DMS79 (cell line): ENCODE data around the gene SLC22A6.

Source experiments
- DNase-seq: peaks from one replicate; lab custom pipeline; 2025; lab: John Stamatoyannopoulos, UW

Gene SLC22A6

GRCh38 chr11:62931499-62932278 is 53.1 kb downstream of the SLC22A6 start:
- no peak for DNase-seq

- DNase-seq, result no peak
These were observed 54.1 kb downstream of the SLC22A6 start for GRCh38 chr11:62930666-62931065.

GRCh38 chr11:62930157-62930556 is 54.6 kb downstream of the SLC22A6 start:
- DNase-seq, result peak; percentile 27

- no peak for DNase-seq
These were observed 56.8 kb downstream of the SLC22A6 start for GRCh38 chr11:62928011-62928410.

- DNase-seq, result no peak
These were observed 57.9 kb downstream of the SLC22A6 start for GRCh38 chr11:62926680-62927455.
